Naive thymus-derived CD4-positive, alpha-beta T cell (primary cell): ENCODE data around the gene TUBGCP6. TPM values are rescaled to one million over a fixed set of nuclear protein-coding genes. Genes with fewer than 3 reads are reported as not detected.

Experiments
- ATAC-seq: fragments of 150-1000 bp; cut with Tn5 transposase; 2 replicates; pipeline ENCODE4 v1.10.0; 2021; ENCODE audit warnings: mild to moderate bottlenecking, moderate library complexity
- CTCF ChIA-PET: fragments of 350-600 bp; sonication (Branson Sonifier 250); formaldehyde crosslinking; loops from one replicate; lab custom pipeline; 2021; ENCODE audit warnings: antibody characterized with exemption; lab: Charles Lee
- POLR2A ChIA-PET: fragments of 350-600 bp; sonication (Branson Sonifier 250); formaldehyde crosslinking; loops from one replicate; lab custom pipeline; 2021; ENCODE audit warnings: antibody characterized with exemption, inconsistent platforms; lab: Charles Lee
- DNase-seq, 9 donors: peaks; one replicate each; pipeline versions ENCODE4 v3.0.0 to v3.0.0-alpha.2; 2020 to 2022; ENCODE audit warnings: mixed read lengths in 1 of 9
- H3K27ac ChIP-seq: one replicate; pipeline ENCODE4 v1.7.0; 2013; ENCODE audit warnings: mild to moderate bottlenecking, low read depth, low read length, moderate library complexity
- H3K27me3 ChIP-seq, 2 donors: one replicate each; pipeline ENCODE4 v1.7.0; 2013; ENCODE audit warnings: low read length in 2 of 2, mild to moderate bottlenecking in 2 of 2, moderate library complexity in 2 of 2; ENCODE audit not compliant: control insufficient read depth in 2 of 2, insufficient read depth in 2 of 2
- H3K36me3 ChIP-seq, 3 experiments: 1 replicate in 2 of 3; 2 replicates in 1 of 3; pipeline ENCODE4 v1.7.0; 2013; ENCODE audit warnings: low read length in 3 of 3, mild to moderate bottlenecking in 3 of 3, moderate library complexity in 1 of 3; ENCODE audit not compliant: insufficient read depth in 3 of 3, control insufficient read depth in 2 of 3
- H3K4me1 ChIP-seq, 2 donors: one replicate each; pipeline ENCODE4 v1.7.0; 2013; ENCODE audit warnings: low read length in 2 of 2, mild to moderate bottlenecking in 2 of 2, moderate library complexity in 1 of 2; ENCODE audit not compliant: control insufficient read depth in 2 of 2, insufficient read depth in 2 of 2
- H3K4me3 ChIP-seq: 2 replicates; pipeline ENCODE4 v1.7.0; 2013; ENCODE audit warnings: mild to moderate bottlenecking, low read length
- H3K9me3 ChIP-seq, 3 experiments: 1 replicate in 2 of 3; 2 replicates in 1 of 3; pipeline ENCODE4 v1.7.0; 2013; ENCODE audit warnings: low read length in 3 of 3; ENCODE audit not compliant: control insufficient read depth in 2 of 3
- H3K27ac Mint-ChIP-seq, 9 donors: one replicate each; pipeline ENCODE4 v1.8.0; 2020 to 2022; ENCODE audit warnings: mixed read lengths in 9 of 9, mild to moderate bottlenecking in 8 of 9, moderate library complexity in 5 of 9, inconsistent platforms in 2 of 9
- H3K27me3 Mint-ChIP-seq, 5 donors: one replicate each; pipeline ENCODE4 v1.8.0; 2021 to 2022; ENCODE audit warnings: mixed read lengths in 5 of 5, mild to moderate bottlenecking in 1 of 5
- H3K36me3 Mint-ChIP-seq, 5 donors: one replicate each; pipeline ENCODE4 v1.8.0; 2020 to 2022; ENCODE audit warnings: mixed read lengths in 5 of 5, mild to moderate bottlenecking in 3 of 5, inconsistent platforms in 1 of 5
- H3K4me1 Mint-ChIP-seq, 7 donors: one replicate each; pipeline ENCODE4 v1.8.0; 2020 to 2022; ENCODE audit warnings: mixed read lengths in 7 of 7, mild to moderate bottlenecking in 3 of 7, inconsistent platforms in 1 of 7
- H3K4me3 Mint-ChIP-seq, 10 donors: one replicate each; pipeline ENCODE4 v1.8.0; 2020 to 2022; ENCODE audit warnings: mild to moderate bottlenecking in 10 of 10, mixed read lengths in 10 of 10, moderate library complexity in 6 of 10, inconsistent platforms in 2 of 10
- H3K9me3 Mint-ChIP-seq, 11 donors: one replicate each; pipeline ENCODE4 v1.8.0; 2020 to 2022; ENCODE audit warnings: mixed read lengths in 11 of 11, mild to moderate bottlenecking in 4 of 11, inconsistent platforms in 1 of 11, moderate library complexity in 1 of 11
- intact Hi-C, 2 donors: fragments of 100-400 bp; cut with micrococcal nuclease; formaldehyde crosslinking; loops; one replicate each; pipeline ENCODE4 v1.15.1; 2023
- polyA plus RNA-seq, 2 donors: library from polyadenylated mRNA; unstranded; fragments of 300-500 nt; fragmentation: Illumina TruSeq; gene quantifications; one replicate each; pipeline ENCODE4 v1.2.3, GENCODE V29; 2021
- total RNA-seq, 6 experiments: library from RNA in 5 of 6; stranded (reverse) in 5 of 6; gene quantifications; 1 replicate in 5 of 6; 2 replicates in 1 of 6; pipeline ENCODE4 v1.2.3 and lab custom pipeline; 2021 to 2026

TUBGCP6 gene
- total and polyA plus RNA-seq, 7 experiments from 2014 or later = 15.2 to 146 (median 123) TPM

GRCh38 chr22:50270666-50271394 lies 26.0 kb upstream of the TUBGCP6 start:
- intact Hi-C loops = loop anchor here (1.0 to 10.0 kb wide), 14 partner anchors 19 to 350 kb away; partner anchors contain the start of genes NCAPH2 (in 2 of the 2), CHKB (in 1 of the 2), DENND6B (in 1 of the 2) and HDAC10 (in 1 of the 2)
- no peaks in the 10 kb centered on the region for H3K9me3 ChIP-seq
- H3K4me3 ChIP-seq = peak overlapping the region; percentile 68
- Mint-ChIP-seq H3K4me1 (peaks cover 5 to 20% (median 13%) of the 10 kb centered on the region in 7 donors), H3K36me3 (peaks cover 0 to 1% (median 0%) of the 10 kb centered on the region in 5 donors), H3K4me3 (peak overlapping the region; percentile 56 to 82 (median 74)), H3K27me3 (peaks cover 0 to 16% (median 0%) of the 10 kb centered on the region in 5 donors), H3K27ac (peak overlapping the region in 2 of 9 donors; percentile 33 to 48), H3K9me3 (no peaks in the 10 kb centered on the region)
- ATAC-seq = peak; percentile 72
- no peaks in the 10 kb centered on the region for H3K27me3 ChIP-seq
- peak; percentile 44 to 80 (median 67) for DNase-seq
- POLR2A ChIA-PET = interaction anchor here (2.5 kb wide), 1 partner anchor 350 kb away, joined by 8 read pairs; no protein-coding TSS in a partner anchor
- CTCF ChIA-PET = interaction anchor here (0.7 kb wide), 1 partner anchor 513 kb away, joined by 4 read pairs; no protein-coding TSS in a partner anchor
- H3K36me3 ChIP-seq = no peaks in the 10 kb centered on the region
- H3K27ac ChIP-seq = peak overlapping the region; percentile 23
- peaks cover 3 to 18% of the 10 kb centered on the region in 2 donors for H3K4me1 ChIP-seq

GRCh38 chr22:50269970-50270665 lies 25.3 kb upstream of the TUBGCP6 start, which contains the start of gene MAPK11:
MAPK11 (minus strand) TSS chr22:50270380; CDS start chr22:50270292, 88 bp downstream.
- Mint-ChIP-seq H3K4me1 (peaks cover 5 to 18% (median 13%) of the 10 kb centered on the region in 7 donors), H3K36me3 (peaks cover 0 to 3% (median 0%) of the 10 kb centered on the region in 5 donors), H3K9me3 (no peaks in the 10 kb centered on the region), H3K4me3 (peak within 1 kb of the TSS; percentile 60 to 82 (median 74)), H3K27ac (peak within 1 kb of the TSS in 2 of 9 donors; percentile 48 to 55), H3K27me3 (peaks cover 0 to 16% (median 0%) of the 10 kb centered on the region in 5 donors)
- H3K9me3 ChIP-seq = no peaks in the 10 kb centered on the region
- peak; percentile 76 for ATAC-seq
- DNase-seq = peak; percentile 47 to 83 (median 69)
- peaks cover 3 to 18% of the 10 kb centered on the region in 2 donors for H3K4me1 ChIP-seq
- no peaks in the 10 kb centered on the region for H3K27me3 ChIP-seq
- no peaks in the 10 kb centered on the region for H3K36me3 ChIP-seq
- H3K27ac ChIP-seq = peak within 1 kb of the TSS; percentile 23
- POLR2A ChIA-PET = no interaction called here
- intact Hi-C loops = loop anchor here (1.0 to 10.0 kb wide), 13 partner anchors 18 to 351 kb away; partner anchors contain the start of genes NCAPH2 (in 2 of the 2), CHKB (in 1 of the 2), DENND6B (in 1 of the 2) and HDAC10 (in 1 of the 2)
- CTCF ChIA-PET = interaction anchor here (0.6 kb wide), 1 partner anchor 403 kb away, joined by 3 read pairs; no protein-coding TSS in a partner anchor
- H3K4me3 ChIP-seq = peak within 1 kb of the TSS; percentile 68

- POLR2A ChIA-PET = no interaction called here
- DNase-seq = no peak
- CTCF ChIA-PET = interaction anchor here (0.6 to 1.1 kb wide), 2 partner anchors 13 to 404 kb away, joined by 3 read pairs; no protein-coding TSS in a partner anchor
- Histone ChIP-seq H3K4me3 (no peak overlapping the region), H3K27ac (no peak overlapping the region), H3K9me3 (no peaks in the 10 kb centered on the region), H3K4me1 (peaks cover 3 to 18% of the 10 kb centered on the region in 2 donors), H3K27me3 (no peaks in the 10 kb centered on the region), H3K36me3 (no peaks in the 10 kb centered on the region)
- ATAC-seq = no peak
- Mint-ChIP-seq H3K36me3 (peaks cover 0 to 5% (median 0%) of the 10 kb centered on the region in 5 donors), H3K4me3 (peak overlapping the region in 9 of 10 donors; percentile 17 to 82 (median 60)), H3K9me3 (no peaks in the 10 kb centered on the region), H3K27me3 (peaks cover 0 to 16% (median 0%) of the 10 kb centered on the region in 5 donors), H3K27ac (peak overlapping the region in 1 of 9 donors; percentile 55), H3K4me1 (peaks cover 5 to 18% (median 13%) of the 10 kb centered on the region in 7 donors)
- intact Hi-C loops = no loop called here
These were observed 24.7 kb upstream of the TUBGCP6 start for GRCh38 chr22:50269573-50269969.

- no peaks in the 10 kb centered on the region for H3K9me3 Mint-ChIP-seq
- no peak overlapping the region for H3K27ac Mint-ChIP-seq
- Histone ChIP-seq H3K4me1 (peaks cover 3 to 18% of the 10 kb centered on the region in 2 donors), H3K27me3 (no peaks in the 10 kb centered on the region), H3K9me3 (no peaks in the 10 kb centered on the region), H3K36me3 (no peaks in the 10 kb centered on the region), H3K27ac (no peak overlapping the region), H3K4me3 (no peak overlapping the region)
- ChIA-PET POLR2A (no interaction called here), CTCF (interaction anchor here (1.1 kb wide), 1 partner anchor 13 kb away, joined by 3 read pairs; no protein-coding TSS in a partner anchor)
- H3K4me3 Mint-ChIP-seq = peak overlapping the region in 7 of 10 donors; percentile 36 to 82 (median 59)
- H3K36me3 Mint-ChIP-seq = peaks cover 0 to 5% (median 0%) of the 10 kb centered on the region in 5 donors
- peaks cover 0 to 17% (median 10%) of the 10 kb centered on the region in 7 donors for H3K4me1 Mint-ChIP-seq
- DNase-seq (no peak), ATAC-seq (no peak)
- intact Hi-C loops = no loop called here
- peaks cover 0 to 12% (median 5%) of the 10 kb centered on the region in 5 donors for H3K27me3 Mint-ChIP-seq
These were observed 23.9 kb upstream of the TUBGCP6 start for GRCh38 chr22:50268655-50269113.

GRCh38 chr22:50267591-50268390 lies 23.0 kb upstream of the TUBGCP6 start:
- peak in 7 of 9 donors; percentile 18 to 69 (median 39) for DNase-seq
- Mint-ChIP-seq H3K9me3 (no peaks in the 10 kb centered on the region), H3K27me3 (peaks cover 0 to 14% (median 7%) of the 10 kb centered on the region in 5 donors), H3K27ac (no peak overlapping the region), H3K4me3 (peak overlapping the region in 4 of 10 donors; percentile 36 to 82 (median 54)), H3K4me1 (peaks cover 0 to 17% (median 9%) of the 10 kb centered on the region in 7 donors), H3K36me3 (peaks cover 0 to 5% (median 0%) of the 10 kb centered on the region in 5 donors)
- H3K4me1 ChIP-seq = peaks cover 3 to 18% of the 10 kb centered on the region in 2 donors
- intact Hi-C loops = no loop called here
- POLR2A ChIA-PET = interaction anchor here (0.7 to 0.8 kb wide), 2 partner anchors 15 to 353 kb away, joined by 3 read pairs; no protein-coding TSS in a partner anchor
- peaks cover 2 to 4% of the 10 kb centered on the region in 2 donors for H3K27me3 ChIP-seq
- no peaks in the 10 kb centered on the region for H3K36me3 ChIP-seq
- H3K9me3 ChIP-seq = no peaks in the 10 kb centered on the region
- CTCF ChIA-PET = interaction anchor here (0.6 kb wide), 1 partner anchor 60 kb away, joined by 3 read pairs; no protein-coding TSS in a partner anchor
- peak; percentile 59 for ATAC-seq
- H3K27ac ChIP-seq = no peak overlapping the region
- no peak overlapping the region for H3K4me3 ChIP-seq
